Mammary epithelial cell (primary cell): ENCODE measurements around the gene PLIN4.

Experiments used
- EZH2 ChIP-seq: IDR thresholded peaks from 2 replicates; pipeline ENCODE4 v1.6.1; 2012; ENCODE audit warnings: low read length, inconsistent platforms, borderline replicate concordance
- TF ChIP-seq, protein P1 (sequence below), 2 donors: IDR thresholded peaks in 1 of 2; conservative IDR thresholded peaks in 1 of 2; 2 replicates each; pipeline ENCODE4 v1.5.1; 2011 to 2012; ENCODE audit warnings: inconsistent platforms in 2 of 2, low read length in 2 of 2, mild to moderate bottlenecking in 2 of 2, control low read depth in 1 of 2, low read depth in 1 of 2; ENCODE audit not compliant: insufficient read depth in 1 of 2; ENCODE audit errors: extremely low read depth in 1 of 2

DNA sequence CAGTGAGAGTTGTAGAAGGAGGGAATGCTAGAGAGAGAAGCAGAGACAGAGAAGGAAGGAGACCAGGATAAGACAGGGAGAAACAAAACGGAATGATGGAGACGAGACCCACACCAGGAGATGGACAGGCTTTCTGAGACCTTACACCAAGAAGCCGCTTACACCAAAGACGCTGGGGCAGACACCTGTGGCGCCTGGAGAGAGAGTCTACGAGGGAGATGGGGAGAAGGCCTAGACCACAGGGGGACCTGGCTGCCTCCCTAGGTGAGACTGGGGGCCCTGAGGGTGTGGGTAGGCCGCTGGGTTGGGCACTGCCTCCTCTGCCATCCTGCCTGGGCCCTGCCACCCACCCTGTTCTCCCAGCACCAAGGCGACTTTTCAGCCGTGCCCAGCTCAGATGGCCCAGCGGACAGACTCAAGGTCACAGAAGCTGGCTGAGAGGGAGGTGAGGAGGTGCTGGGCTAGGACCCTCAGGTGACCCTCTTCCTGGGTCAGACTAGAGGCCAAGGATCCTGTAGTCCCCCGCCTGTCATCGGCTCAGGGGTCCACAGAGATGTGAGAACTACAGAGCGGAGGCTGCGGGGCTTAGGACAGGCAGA, 11.7 kb upstream of the PLIN4 start:
- TF ChIP-seq, protein P1, sequence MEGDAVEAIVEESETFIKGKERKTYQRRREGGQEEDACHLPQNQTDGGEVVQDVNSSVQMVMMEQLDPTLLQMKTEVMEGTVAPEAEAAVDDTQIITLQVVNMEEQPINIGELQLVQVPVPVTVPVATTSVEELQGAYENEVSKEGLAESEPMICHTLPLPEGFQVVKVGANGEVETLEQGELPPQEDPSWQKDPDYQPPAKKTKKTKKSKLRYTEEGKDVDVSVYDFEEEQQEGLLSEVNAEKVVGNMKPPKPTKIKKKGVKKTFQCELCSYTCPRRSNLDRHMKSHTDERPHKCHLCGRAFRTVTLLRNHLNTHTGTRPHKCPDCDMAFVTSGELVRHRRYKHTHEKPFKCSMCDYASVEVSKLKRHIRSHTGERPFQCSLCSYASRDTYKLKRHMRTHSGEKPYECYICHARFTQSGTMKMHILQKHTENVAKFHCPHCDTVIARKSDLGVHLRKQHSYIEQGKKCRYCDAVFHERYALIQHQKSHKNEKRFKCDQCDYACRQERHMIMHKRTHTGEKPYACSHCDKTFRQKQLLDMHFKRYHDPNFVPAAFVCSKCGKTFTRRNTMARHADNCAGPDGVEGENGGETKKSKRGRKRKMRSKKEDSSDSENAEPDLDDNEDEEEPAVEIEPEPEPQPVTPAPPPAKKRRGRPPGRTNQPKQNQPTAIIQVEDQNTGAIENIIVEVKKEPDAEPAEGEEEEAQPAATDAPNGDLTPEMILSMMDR (conservative IDR thresholded peaks at IDR 0.05 in 1 of 2, IDR thresholded peaks at IDR 0.05 in 1 of 2; ENCODE audit: extremely low read depth in 1 of 2, insufficient read depth in 1 of 2, low read depth in 1 of 2, low read length in 2 of 2), result no peak
- TF ChIP-seq EZH2, result no peak
